BE2C (cell line): ENCODE results near the gene LCNL1.
"Not testable (repeated sequence)": the region's sequence is repeated elsewhere in the genome, so short reads cannot be mapped to it uniquely, and the experiment has no call there.

ENCODE experiments used
- DNase-seq: peaks from one replicate; pipeline ENCODE4 v3.0.0-alpha.2; 2020
- H3K27me3 ChIP-seq: fragments of 250-450 bp; sonication (Bioruptor Pico); 2 replicates; pipeline ENCODE4 v1.5.1; 2020; ENCODE audit warnings: mild to moderate bottlenecking
- H3K36me3 ChIP-seq: fragments of 250-450 bp; sonication (Bioruptor Pico); 2 replicates; pipeline ENCODE4 v1.5.1; 2020; ENCODE audit warnings: mild to moderate bottlenecking
- H3K4me1 ChIP-seq: fragments of 250-450 bp; sonication (Bioruptor Pico); 2 replicates; pipeline ENCODE4 v1.5.1; 2020
- H3K4me3 ChIP-seq: 2 replicates; pipeline ENCODE4 v1.5.1; 2011; ENCODE audit warnings: low read depth, low read length
- H3K9me3 ChIP-seq: fragments of 250-450 bp; sonication (Bioruptor Pico); 2 replicates; pipeline ENCODE4 v1.5.1; 2020
- CTCF ChIP-seq: IDR thresholded peaks from 2 replicates; pipeline ENCODE4 v1.5.1; 2012; ENCODE audit warnings: mild to moderate bottlenecking, low read depth, low read length

The LCNL1 gene

GRCh38 chr9:137030006-137030405 lies 47.2 kb downstream of the LCNL1 start:
- H3K9me3 ChIP-seq = no peaks in the 10 kb centered on the region
- H3K4me1 ChIP-seq = peaks cover 23% of the 10 kb centered on the region
- DNase-seq = no peak
- TF ChIP-seq CTCF = no peak
- H3K36me3 ChIP-seq = no peaks in the 10 kb centered on the region
- no peaks in the 10 kb centered on the region for H3K27me3 ChIP-seq
- no peak overlapping the region for H3K4me3 ChIP-seq

GRCh38 chr9:137030538-137031527 lies 48.0 kb downstream of the LCNL1 start:
- H3K4me3 ChIP-seq = no peak overlapping the region
- H3K9me3 ChIP-seq = no peaks in the 10 kb centered on the region
- no peak for DNase-seq
- H3K4me1 ChIP-seq = peaks cover 18% of the 10 kb centered on the region
- TF ChIP-seq CTCF = no peak
- no peaks in the 10 kb centered on the region for H3K27me3 ChIP-seq
- H3K36me3 ChIP-seq = no peaks in the 10 kb centered on the region

DNA sequence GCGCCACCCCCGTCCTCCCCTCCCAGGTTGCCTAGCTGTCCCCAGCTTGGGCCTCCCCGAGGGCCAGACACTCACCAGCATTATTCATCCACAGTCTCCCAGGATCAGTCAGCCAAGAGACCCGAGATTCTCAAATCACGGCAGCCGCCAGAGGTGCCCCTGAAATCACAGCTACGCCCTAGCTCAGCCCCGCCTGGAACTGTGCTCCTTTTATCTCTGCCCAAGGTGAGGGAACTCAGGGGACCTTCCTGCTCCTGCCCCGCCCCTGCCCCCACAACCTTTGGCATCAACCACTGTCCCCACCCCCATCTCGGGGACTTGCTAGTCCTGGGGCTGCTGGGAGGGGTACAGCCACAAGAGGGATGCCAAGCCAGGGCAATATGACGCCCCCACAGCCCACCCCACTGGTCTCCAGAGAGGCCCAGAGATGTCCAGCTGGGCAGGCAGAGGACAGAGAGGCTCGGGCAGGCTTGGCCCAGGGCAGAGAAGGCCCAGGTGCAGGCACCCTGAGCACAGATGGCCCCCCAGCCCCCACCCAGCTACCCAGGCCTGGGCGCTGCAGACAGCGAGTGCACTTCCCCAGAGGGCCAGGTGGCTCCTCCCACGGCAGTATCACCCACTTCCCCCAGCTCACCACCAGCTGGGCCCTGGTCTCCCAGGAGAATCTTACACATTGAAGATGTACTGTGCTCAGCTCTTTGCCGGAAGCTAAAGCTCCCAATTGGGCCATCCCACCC lies 49.3 kb downstream of the LCNL1 start, which contains the start of gene FUT7:
Gene FUT7, minus strand, starts transcription at position 185 of the 737 bp plus-strand sequence. Its CDS starts 97 bp downstream, at position 88.
- no peak for TF ChIP-seq CTCF
- Histone ChIP-seq H3K36me3 (peaks cover 2% of the 10 kb centered on the region; the same call in 1 of the 2 replicates), H3K9me3 (no peaks in the 10 kb centered on the region), H3K27me3 (no peaks in the 10 kb centered on the region), H3K4me1 (peaks cover 6% of the 10 kb centered on the region), H3K4me3 (no peak within 1 kb of the TSS)
- DNase-seq = peak; percentile 46

- Histone ChIP-seq H3K27me3 (no peaks in the 10 kb centered on the region), H3K9me3 (no peaks in the 10 kb centered on the region), H3K36me3 (peaks cover 2% of the 10 kb centered on the region; the same call in 1 of the 2 replicates), H3K4me3 (no peak overlapping the region), H3K4me1 (peaks cover 2% of the 10 kb centered on the region; the same call in 1 of the 2 replicates)
- no peak for TF ChIP-seq CTCF
- no peak for DNase-seq
Measured at GRCh38 chr9:137032858-137033257, 50.1 kb downstream of the LCNL1 start.

- not testable (repeated sequence) for H3K27me3 ChIP-seq, DNase-seq, H3K4me1 ChIP-seq, H3K9me3 ChIP-seq, H3K36me3 ChIP-seq, H3K4me3 ChIP-seq
Measured at GRCh38 chr9:137033481-137033880, 50.7 kb downstream of the LCNL1 start.

DNA sequence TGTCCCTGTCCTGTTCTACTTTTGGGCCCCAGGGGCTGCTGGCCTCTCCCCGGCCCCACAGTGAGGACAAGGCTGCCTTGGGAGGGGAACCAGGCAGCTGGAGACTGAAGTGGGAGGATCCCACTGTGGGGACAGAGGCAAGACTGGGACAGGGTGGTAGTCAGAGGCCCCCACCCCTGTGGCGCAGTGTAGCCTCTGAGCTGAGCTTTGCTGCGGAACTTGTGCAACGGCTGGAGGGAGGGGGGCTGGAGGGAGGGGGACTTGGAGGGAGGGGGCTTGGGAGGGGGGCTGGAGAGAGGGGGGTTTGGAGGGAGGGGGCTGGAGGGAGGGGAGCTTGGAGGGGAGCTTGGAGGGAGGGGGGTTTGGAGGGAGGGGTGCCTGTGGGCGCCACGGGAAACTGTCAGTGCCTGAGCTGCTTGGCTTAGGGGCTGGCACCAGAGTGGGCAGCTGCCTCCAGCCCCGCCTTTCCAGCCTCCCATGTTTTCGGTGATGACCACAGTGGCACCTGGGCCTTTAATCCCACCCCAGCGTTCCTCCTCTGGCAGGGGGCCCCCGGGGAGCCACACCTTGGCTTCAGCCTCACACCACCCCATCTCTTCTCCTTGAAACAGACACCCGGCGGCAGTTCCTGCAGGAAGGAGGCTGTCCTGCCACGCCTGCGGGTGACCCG lies 51.4 kb downstream of the LCNL1 start:
- no peak for DNase-seq
- Histone ChIP-seq H3K4me1 (peaks cover 2% of the 10 kb centered on the region; the same call in 1 of the 2 replicates), H3K27me3 (no peaks in the 10 kb centered on the region), H3K4me3 (no peak overlapping the region), H3K36me3 (peaks cover 9% of the 10 kb centered on the region), H3K9me3 (no peaks in the 10 kb centered on the region)
- no peak for TF ChIP-seq CTCF
